Measurements from ENCODE around the gene HADHB.

The HADHB gene

GRCh38 chr2:26309921-26310320 lies 65.2 kb downstream of the HADHB start:
- TF ChIP-seq, protein P1, sequence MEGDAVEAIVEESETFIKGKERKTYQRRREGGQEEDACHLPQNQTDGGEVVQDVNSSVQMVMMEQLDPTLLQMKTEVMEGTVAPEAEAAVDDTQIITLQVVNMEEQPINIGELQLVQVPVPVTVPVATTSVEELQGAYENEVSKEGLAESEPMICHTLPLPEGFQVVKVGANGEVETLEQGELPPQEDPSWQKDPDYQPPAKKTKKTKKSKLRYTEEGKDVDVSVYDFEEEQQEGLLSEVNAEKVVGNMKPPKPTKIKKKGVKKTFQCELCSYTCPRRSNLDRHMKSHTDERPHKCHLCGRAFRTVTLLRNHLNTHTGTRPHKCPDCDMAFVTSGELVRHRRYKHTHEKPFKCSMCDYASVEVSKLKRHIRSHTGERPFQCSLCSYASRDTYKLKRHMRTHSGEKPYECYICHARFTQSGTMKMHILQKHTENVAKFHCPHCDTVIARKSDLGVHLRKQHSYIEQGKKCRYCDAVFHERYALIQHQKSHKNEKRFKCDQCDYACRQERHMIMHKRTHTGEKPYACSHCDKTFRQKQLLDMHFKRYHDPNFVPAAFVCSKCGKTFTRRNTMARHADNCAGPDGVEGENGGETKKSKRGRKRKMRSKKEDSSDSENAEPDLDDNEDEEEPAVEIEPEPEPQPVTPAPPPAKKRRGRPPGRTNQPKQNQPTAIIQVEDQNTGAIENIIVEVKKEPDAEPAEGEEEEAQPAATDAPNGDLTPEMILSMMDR (IDR thresholded peaks at IDR 0.05; ENCODE audit: extremely low read depth, missing control alignments): no peak
- no peak for DNase-seq (ENCODE audit: low spot score)

DNA sequence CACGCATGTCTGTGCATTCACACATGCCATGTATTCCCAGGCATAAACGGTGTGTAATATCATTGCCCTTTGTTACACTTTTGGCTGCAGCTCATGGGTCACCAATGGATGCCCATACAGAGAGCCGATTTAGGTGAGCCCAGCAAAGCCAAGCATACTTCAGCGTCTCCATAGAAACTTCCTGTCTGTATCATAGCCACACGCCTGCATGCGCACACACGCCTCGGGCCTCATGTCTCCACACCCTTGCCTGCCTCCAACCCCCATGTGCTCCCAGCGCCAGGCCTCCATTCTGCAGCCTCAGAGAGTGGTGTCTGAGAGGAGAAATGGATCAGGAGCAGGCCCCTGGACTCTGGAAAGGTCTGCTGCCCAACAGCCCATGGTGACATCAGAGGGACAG lies 67.7 kb downstream of the HADHB start:
- TF ChIP-seq, protein P1 (IDR thresholded peaks at IDR 0.05; ENCODE audit: extremely low read depth, missing control alignments): no peak
- no peak for DNase-seq (ENCODE audit: low spot score)

- no peak for DNase-seq (ENCODE audit: low spot score)
- TF ChIP-seq, protein P1 (IDR thresholded peaks at IDR 0.05; ENCODE audit: extremely low read depth, missing control alignments): no peak
Measured at GRCh38 chr2:26313446-26313845, 68.7 kb downstream of the HADHB start.

GRCh38 chr2:26314243-26314642 lies 69.5 kb downstream of the HADHB start:
- DNase-seq (ENCODE audit: low spot score): no peak
- TF ChIP-seq, protein P1 (IDR thresholded peaks at IDR 0.05; ENCODE audit: extremely low read depth, missing control alignments): no peak

DNA sequence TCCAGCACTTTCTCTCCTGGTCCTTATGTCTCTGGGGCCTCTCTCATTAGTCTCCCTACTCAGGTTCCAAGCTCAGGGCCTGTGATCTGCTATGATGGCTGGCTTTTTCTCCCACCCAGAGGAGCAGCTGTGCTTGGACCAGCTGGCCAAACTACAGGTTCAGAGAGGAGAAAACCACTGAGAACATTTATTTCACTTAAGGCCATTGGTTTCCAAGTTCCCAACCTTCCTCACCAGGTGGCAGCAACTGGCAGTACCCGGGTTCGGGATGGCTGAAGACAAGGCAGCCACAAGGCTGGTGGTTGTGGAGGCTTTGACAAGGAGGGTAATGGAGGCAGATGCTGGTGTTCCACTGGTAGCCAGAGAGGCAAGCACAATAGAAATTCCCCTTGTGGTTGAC lies 71.3 kb downstream of the HADHB start:
- TF ChIP-seq, protein P1 (IDR thresholded peaks at IDR 0.05; ENCODE audit: extremely low read depth, missing control alignments): no peak
- no peak for DNase-seq (ENCODE audit: low spot score)

DNA sequence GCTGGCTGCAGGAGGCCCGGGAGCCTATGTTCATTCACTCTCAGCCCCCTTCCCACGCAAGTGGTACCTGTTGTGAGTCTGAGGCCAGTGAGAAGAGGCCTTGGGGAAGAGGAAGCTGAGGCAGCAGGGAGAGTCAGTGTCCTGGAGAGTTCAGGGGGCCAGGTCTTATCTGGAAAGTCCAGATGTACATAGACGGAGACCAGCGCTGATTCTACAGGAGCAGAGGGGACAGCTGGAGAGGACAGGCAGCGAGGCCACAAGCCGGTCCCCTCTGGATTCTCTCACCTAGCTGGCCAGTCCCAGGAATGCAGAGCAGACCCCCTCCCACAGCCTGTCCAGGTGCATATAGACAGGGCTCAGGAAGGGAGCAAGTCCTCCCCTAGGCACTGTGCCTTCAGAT lies 72.1 kb downstream of the HADHB start:
- TF ChIP-seq, protein P1 (IDR thresholded peaks at IDR 0.05; ENCODE audit: extremely low read depth, missing control alignments): no peak
- no peak for DNase-seq (ENCODE audit: low spot score)

- TF ChIP-seq, protein P1 (IDR thresholded peaks at IDR 0.05; ENCODE audit: extremely low read depth, missing control alignments): no peak
Measured at GRCh38 chr2:26317377-26318105, 72.8 kb downstream of the HADHB start.

More at GRCh38 chr2:26317377-26318105, 72.8 kb downstream of the HADHB start:
- no peak for DNase-seq (ENCODE audit: low spot score)

Data from GM20000 (cell line).